GM18951 (cell line): ENCODE measurements around the gene NEURL3.

Experiments used
- POLR2A ChIP-seq: IDR thresholded peaks from 4 replicates; pipeline ENCODE4 v1.6.1; 2011; ENCODE audit warnings: mild to moderate bottlenecking; ENCODE audit not compliant: insufficient read length, insufficient read depth; ENCODE audit errors: extremely low read depth
- in situ Hi-C: fragments of 300-500 bp; cut with MboI; formaldehyde crosslinking; loops from one replicate; pipeline ENCODE4 v1.12.0; 2022; ENCODE audit warnings: low sequenced_read_pairs, mixed read lengths, inconsistent platforms; ENCODE audit not compliant: unreplicated experiment

The NEURL3 gene

GRCh38 chr2:96534701-96535181, 29.6 kb upstream of the NEURL3 start:
- TF ChIP-seq POLR2A, result no peak
- in situ Hi-C loops, result no loop called here

GRCh38 chr2:96534141-96534540, 29.0 kb upstream of the NEURL3 start:
- in situ Hi-C loops, result no loop called here
- TF ChIP-seq POLR2A, result no peak

GRCh38 chr2:96533292-96534073, 28.3 kb upstream of the NEURL3 start:
- in situ Hi-C loops, result no loop called here
- no peak for TF ChIP-seq POLR2A

GRCh38 chr2:96532641-96533291, 27.6 kb upstream of the NEURL3 start:
- in situ Hi-C loops, result no loop called here
- no peak for TF ChIP-seq POLR2A

GRCh38 chr2:96531872-96532505, 26.8 kb upstream of the NEURL3 start:
- TF ChIP-seq POLR2A, result peak; percentile 35
- in situ Hi-C loops, result no loop called here

GRCh38 chr2:96531366-96531765, 26.2 kb upstream of the NEURL3 start:
- TF ChIP-seq POLR2A, result no peak
- in situ Hi-C loops, result no loop called here

- in situ Hi-C loops, result no loop called here
- no peak for TF ChIP-seq POLR2A
These were observed 25.6 kb upstream of the NEURL3 start for GRCh38 chr2:96530474-96531357.

- TF ChIP-seq POLR2A, result no peak
- in situ Hi-C loops, result no loop called here
These were observed 24.9 kb upstream of the NEURL3 start for GRCh38 chr2:96530144-96530430.

GRCh38 chr2:96529376-96530143, 24.4 kb upstream of the NEURL3 start:
- no peak for TF ChIP-seq POLR2A

GRCh38 chr2:96528700-96529375, 23.7 kb upstream of the NEURL3 start:
- no peak for TF ChIP-seq POLR2A
- in situ Hi-C loops, result no loop called here

More at GRCh38 chr2:96529376-96530143, 24.4 kb upstream of the NEURL3 start:
- in situ Hi-C loops, result no loop called here

GRCh38 chr2:96528006-96528699, 23.0 kb upstream of the NEURL3 start:
- in situ Hi-C loops, result no loop called here
- no peak for TF ChIP-seq POLR2A
